K562 (cell line): ENCODE measurements around the gene CHCHD4. TPM values are rescaled to one million over a fixed set of nuclear protein-coding genes. Genes with fewer than 3 reads are reported as not detected.

ENCODE experiments used
- ATAC-seq: fragments of 200-7000 bp; cut with Tn5 transposase; 3 replicates; pipeline ENCODE4 v1.9.1; 2020; ENCODE audit warnings: moderate library complexity
- BruUV-seq: library from RNA; stranded (reverse); fragments of 400-500 nt; replicated peaks from 2 replicates; lab custom pipeline; 2021; lab: Mats Ljungman, UMichigan
- CTCF ChIA-PET: fragments of 300-600 bp; formaldehyde crosslinking; extraction: SDS; loops from one replicate; lab custom pipeline; 2021; ENCODE audit warnings: low intra/inter-chr PET ratio; lab: Yijun Ruan, JAX
- POLR2A ChIA-PET: fragments of 300-600, 350-650 bp; sonication (Branson Sonifier 250); formaldehyde crosslinking; extraction: SDS; loops from one replicate; lab custom pipeline; 2021; ENCODE audit warnings: antibody characterized with exemption, inconsistent platforms; lab: Yijun Ruan, JAX
- DNase-seq, 4 experiments: peaks; one replicate each; pipeline versions ENCODE4 v3.0.0 to v3.0.0-alpha.2; 2011 to 2018; ENCODE audit warnings: low spot score in 3 of 4, mixed read lengths in 3 of 4; ENCODE audit errors: extremely low read depth in 1 of 4
- FAIRE-seq: peaks from 2 replicates; lab custom pipeline; 2011; peaks lifted over from hg19 to GRCh38; lab: Jason Lieb, UNC
- H2AFZ ChIP-seq: 2 replicates; pipeline ENCODE4 v1.6.0; 2011; ENCODE audit warnings: low read depth, low read length, control low read depth, inconsistent platforms
- H3K27ac ChIP-seq: fragments of 200-600 bp; 3 replicates; pipeline ENCODE4 v1.8.0; 2011; ENCODE audit warnings: low read depth, mild to moderate bottlenecking, control low read depth, inconsistent platforms, low read length, moderate library complexity, mixed read lengths; ENCODE audit errors: extremely low read depth
- H3K27me3 ChIP-seq, 2 experiments: fragments of 300-600 bp in 1 of 2; 2 replicates in 1 of 2; 3 replicates in 1 of 2; pipeline versions ENCODE4 v1.6.0 to v1.8.0; 2011; ENCODE audit warnings: inconsistent platforms in 2 of 2, low read length in 2 of 2, mild to moderate bottlenecking in 1 of 2, mixed read lengths in 1 of 2, moderate library complexity in 1 of 2; ENCODE audit not compliant: control insufficient read depth in 2 of 2, insufficient read depth in 2 of 2
- H3K36me3 ChIP-seq: fragments of 300-600 bp; 3 replicates; pipeline ENCODE4 v1.8.0; 2011; ENCODE audit warnings: mild to moderate bottlenecking, low read length, inconsistent platforms; ENCODE audit not compliant: control insufficient read depth, insufficient read depth
- H3K4me1 ChIP-seq, 2 experiments: fragments of 200-600 bp in 1 of 2; replicated peaks in 1 of 2; 2 replicates in 1 of 2; 3 replicates in 1 of 2; pipeline versions ENCODE4 v1.5.1 to v1.8.0; 2011; ENCODE audit warnings: inconsistent platforms in 2 of 2, low read length in 2 of 2, mild to moderate bottlenecking in 1 of 2, mixed read lengths in 1 of 2, moderate library complexity in 1 of 2; ENCODE audit not compliant: control insufficient read depth in 2 of 2, insufficient read depth in 2 of 2
- H3K4me2 ChIP-seq: 2 replicates; pipeline ENCODE4 v1.6.1; 2011; ENCODE audit warnings: low read length, control low read depth, inconsistent platforms, mixed read lengths; ENCODE audit not compliant: insufficient read depth
- H3K4me3 ChIP-seq: fragments of 200-600 bp; sonication (generic), shearing (Covaris generic); 2 replicates; pipeline ENCODE4 v1.5.1; 2016; ENCODE audit warnings: control low read depth, inconsistent platforms
- H3K79me2 ChIP-seq: fragments of 200-600 bp; 3 replicates; pipeline ENCODE4 v1.8.0; 2011; ENCODE audit warnings: low read length, inconsistent platforms; ENCODE audit not compliant: control insufficient read depth, insufficient read depth
- H3K9ac ChIP-seq, 2 experiments: 2 replicates each; pipeline versions ENCODE4 v1.6.0 to v1.6.1; 2011; ENCODE audit warnings: low read depth in 2 of 2, low read length in 2 of 2, control low read depth in 1 of 2, inconsistent platforms in 1 of 2, mild to moderate bottlenecking in 1 of 2, mixed read lengths in 1 of 2; ENCODE audit not compliant: insufficient read depth in 1 of 2
- H3K9me1 ChIP-seq: one replicate; pipeline ENCODE4 v1.6.0; 2011; ENCODE audit warnings: inconsistent platforms, mild to moderate bottlenecking, low read length, moderate library complexity; ENCODE audit not compliant: control insufficient read depth, insufficient read depth
- H3K9me3 ChIP-seq: replicated peaks from 2 replicates; pipeline ENCODE4 v1.5.1; 2011; ENCODE audit warnings: low read depth, low read length, inconsistent platforms; ENCODE audit not compliant: control insufficient read depth, insufficient read depth
- H4K20me1 ChIP-seq: replicated peaks from 2 replicates; pipeline ENCODE4 v1.6.1; 2011; ENCODE audit warnings: low read length, inconsistent platforms, mixed read lengths; ENCODE audit not compliant: control insufficient read depth, insufficient read depth
- DDX20 ChIP-seq: fragments of 450-650 bp; IDR thresholded peaks from 2 replicates; pipeline ENCODE4 v1.6.1; 2016; ENCODE audit warnings: missing genetic modification characterization, low read depth, mild to moderate bottlenecking, missing compliant biosample characterization, moderate library complexity
- KLF1 ChIP-seq: fragments of 450-650 bp; IDR thresholded peaks from 2 replicates; pipeline ENCODE4 v1.6.1; 2016; ENCODE audit warnings: missing genetic modification characterization, missing compliant biosample characterization
- RAD21 ChIP-seq, 2 experiments: fragments of 250-450 bp in 1 of 2; fragments of 450-650 bp in 1 of 2; sonication (Bioruptor Pico) in 1 of 2; formaldehyde crosslinking in 1 of 2; IDR thresholded peaks in 1 of 2; conservative IDR thresholded peaks in 1 of 2; 2 replicates each; pipeline versions ENCODE4 v1.4.0 to v1.8.0; 2020 to 2022; ENCODE audit warnings: mild to moderate bottlenecking in 2 of 2, moderate library complexity in 1 of 2
- SMC3 ChIP-seq: conservative IDR thresholded peaks from 2 replicates; pipeline ENCODE4 v1.6.1; 2011; ENCODE audit warnings: low read depth, low read length, improper control_type of control experiment; ENCODE audit not compliant: insufficient read depth
- SUPT5H ChIP-seq: fragments of 450-650 bp; IDR thresholded peaks from 2 replicates; pipeline ENCODE4 v1.6.1; 2016
- ZBTB7A ChIP-seq: IDR thresholded peaks from 2 replicates; pipeline ENCODE4 v1.6.1; 2011; ENCODE audit warnings: low read depth, mild to moderate bottlenecking, low read length, moderate library complexity, borderline replicate concordance; ENCODE audit not compliant: control insufficient read depth
- ZC3H4 ChIP-seq: sonication (generic); formaldehyde crosslinking; IDR thresholded peaks from 2 replicates; pipeline ENCODE4 v1.9.0; 2021; ENCODE audit warnings: missing genetic modification reagents, borderline replicate concordance
- ZNF23 ChIP-seq: fragments of 250-450 bp; sonication (Bioruptor Pico); IDR thresholded peaks from 2 replicates; pipeline ENCODE4 v1.4.0; 2020; ENCODE audit warnings: mild to moderate bottlenecking
- WGBS: fragments of 100-300 bp; shearing (Covaris generic); methylation state at CpG from one replicate; pipeline ENCODE4 v1.1.6; 2016; ENCODE audit warnings: low coverage, mixed read lengths; ENCODE audit not compliant: insufficient coverage; ENCODE audit errors: missing lambda C conversion rate; 5-methylcytosine and 5-hydroxymethylcytosine counted together
- in situ Hi-C: fragments of 300-500 bp; cut with MboI; formaldehyde crosslinking; loops from 4 replicates; pipeline ENCODE4 v1.15.0; 2018; ENCODE audit warnings: inconsistent platforms, mixed read lengths
- intact Hi-C: fragments of 100-400 bp; cut with micrococcal nuclease; formaldehyde crosslinking; loops from 2 replicates; pipeline ENCODE4 v1.14.2; 2022
- polyA plus RNA-seq, 8 experiments: library from polyadenylated mRNA; depleted of rRNA in 4 of 8; stranded (reverse) in 5 of 8; unstranded in 3 of 8; fragments of >200 nt; fragmentation: Nextera tagmentation in 2 of 8; fragmentation: Illumina TruSeq in 1 of 8; extraction: Ambion mirVana in 2 of 8; extraction: Trizol in 1 of 8; gene quantifications; 2 replicates each; pipeline versions ENCODE4 v1.2.1 to v1.2.3, GENCODE V29; 2011 to 2014; ENCODE audit warnings: inconsistent platforms in 1 of 8, missing spikeins in 1 of 8
- total RNA-seq, 7 experiments: library from RNA; depleted of rRNA in 6 of 7; stranded (reverse); fragments of >200 nt in 6 of 7; fragmentation: Illumina TruSeq in 2 of 7; extraction: Trizol in 2 of 7; gene quantifications; 2 replicates each; pipeline versions ENCODE4 v1.2.1 to v1.2.3, GENCODE V29; 2011 to 2021; ENCODE audit warnings: low replicate concordance in 1 of 7
- TF ChIP-seq, protein P1 (sequence below): sonication (generic); formaldehyde crosslinking; IDR thresholded peaks from 2 replicates; pipeline ENCODE4 v1.8.1; 2022; ENCODE audit warnings: missing genetic modification reagents
- TF ChIP-seq, protein P2 (sequence below), 3 experiments: IDR thresholded peaks in 2 of 3; conservative IDR thresholded peaks in 1 of 3; 2 replicates each; pipeline ENCODE4 v1.5.1; 2011 to 2012; ENCODE audit warnings: low read length in 3 of 3, mild to moderate bottlenecking in 3 of 3, control low read depth in 2 of 3, improper control_type of control experiment in 1 of 3, inconsistent platforms in 1 of 3, low read depth in 1 of 3, mixed read lengths in 1 of 3, moderate library complexity in 1 of 3; ENCODE audit not compliant: insufficient read depth in 2 of 3

The CHCHD4 gene
- total and polyA plus RNA-seq, 9 of the 15 experiments (the other 6 are each of a cell fraction or from before 2014, with no cell fraction given), result 55.4 to 225 (median 77.2) TPM

DNA sequence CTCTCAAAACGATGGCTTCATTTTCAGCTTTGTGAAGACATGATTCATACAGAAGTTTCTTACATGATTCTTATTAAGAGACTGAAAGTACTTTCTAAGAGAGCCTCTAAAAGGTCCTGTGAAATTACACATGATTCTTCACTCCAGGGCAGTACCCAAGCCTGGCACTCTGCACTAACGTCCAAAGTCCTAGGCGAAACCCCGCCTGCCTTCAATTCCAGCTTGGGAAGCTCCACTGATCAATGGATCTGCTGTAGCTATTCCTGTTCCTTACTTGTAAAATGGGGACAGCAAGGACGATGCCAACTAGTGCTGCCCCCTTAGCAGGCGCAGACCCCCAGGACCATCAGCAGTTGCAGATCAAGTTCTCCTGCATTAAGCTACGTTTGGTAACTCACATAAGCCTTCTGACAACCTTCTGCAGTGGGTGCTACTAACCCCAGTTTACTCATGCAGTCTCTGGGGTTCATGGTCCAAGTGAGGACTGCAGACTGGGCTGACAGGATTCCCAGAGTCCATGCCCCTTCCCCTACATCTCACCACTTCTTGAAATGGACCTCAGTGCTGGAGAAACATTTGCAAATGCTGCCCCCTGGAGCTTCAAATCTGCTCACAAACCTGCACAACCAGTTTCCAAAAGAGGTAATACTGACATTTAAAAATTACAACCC, 10.6 kb downstream of the CHCHD4 start:
- Histone ChIP-seq H3K9me1 (no peaks in the 10 kb centered on the region), H3K4me3 (no peak overlapping the region), H3K4me2 (no peak overlapping the region), H3K4me1 (no peaks in the 10 kb centered on the region; a peak in 1 of 5 replicates), H3K27ac (no peak overlapping the region), H3K9ac (no peak overlapping the region), H3K27me3 (no peaks in the 10 kb centered on the region), H3K9me3 (peaks cover 5% of the 10 kb centered on the region), H4K20me1 (no peaks in the 10 kb centered on the region), H2AFZ (no peak overlapping the region), H3K79me2 (peaks cover 26% of the 10 kb centered on the region), H3K36me3 (peaks cover 76% of the 10 kb centered on the region)
- ChIA-PET POLR2A (interaction anchor here (0.7 to 2.1 kb wide), 2 partner anchors 10 to 1178 kb away, joined by 3 to 16 read pairs; partner anchors contain the start of genes CHCHD4 and TMEM43), CTCF (interaction anchor here (0.9 to 1.5 kb wide), 2 partner anchors 217 to 458 kb away, joined by 4 to 8 read pairs; no protein-coding TSS in a partner anchor)
- BruUV-seq, result no TSS peak
- 95% methylated on average over 7 of the region's 7 CpGs for WGBS
- ATAC-seq, result peak; percentile 45; the same call in 2 of the 3 replicates
- no peak for DNase-seq
- no peak for FAIRE-seq
- intact Hi-C loops, result loop anchor here (2.0 kb wide), 1 partner anchor 217 kb away; no protein-coding TSS in a partner anchor
- in situ Hi-C loops, result no loop called here
- TF ChIP-seq SUPT5H (no peak), DDX20 (no peak), ZBTB7A (no peak), ZNF23 (no peak), ZC3H4 (CRISPR knock-in tag) (no peak), RAD21 (CRISPR knock-in tag; conservative IDR thresholded peaks at IDR 0.05 in 1 of 2, IDR thresholded peaks at IDR 0.05 in 1 of 2) (peak in 1 of 2 experiments; percentile 32; a peak in 2 of 4 replicates), SMC3 (0 out of 2 replicates have a peak, but pooled peaks have one; percentile 14), KLF1 (tag) (no peak)
- TF ChIP-seq, protein P1, sequence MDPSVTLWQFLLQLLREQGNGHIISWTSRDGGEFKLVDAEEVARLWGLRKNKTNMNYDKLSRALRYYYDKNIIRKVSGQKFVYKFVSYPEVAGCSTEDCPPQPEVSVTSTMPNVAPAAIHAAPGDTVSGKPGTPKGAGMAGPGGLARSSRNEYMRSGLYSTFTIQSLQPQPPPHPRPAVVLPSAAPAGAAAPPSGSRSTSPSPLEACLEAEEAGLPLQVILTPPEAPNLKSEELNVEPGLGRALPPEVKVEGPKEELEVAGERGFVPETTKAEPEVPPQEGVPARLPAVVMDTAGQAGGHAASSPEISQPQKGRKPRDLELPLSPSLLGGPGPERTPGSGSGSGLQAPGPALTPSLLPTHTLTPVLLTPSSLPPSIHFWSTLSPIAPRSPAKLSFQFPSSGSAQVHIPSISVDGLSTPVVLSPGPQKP (CRISPR knock-in tag), result no peak
- TF ChIP-seq, protein P2, sequence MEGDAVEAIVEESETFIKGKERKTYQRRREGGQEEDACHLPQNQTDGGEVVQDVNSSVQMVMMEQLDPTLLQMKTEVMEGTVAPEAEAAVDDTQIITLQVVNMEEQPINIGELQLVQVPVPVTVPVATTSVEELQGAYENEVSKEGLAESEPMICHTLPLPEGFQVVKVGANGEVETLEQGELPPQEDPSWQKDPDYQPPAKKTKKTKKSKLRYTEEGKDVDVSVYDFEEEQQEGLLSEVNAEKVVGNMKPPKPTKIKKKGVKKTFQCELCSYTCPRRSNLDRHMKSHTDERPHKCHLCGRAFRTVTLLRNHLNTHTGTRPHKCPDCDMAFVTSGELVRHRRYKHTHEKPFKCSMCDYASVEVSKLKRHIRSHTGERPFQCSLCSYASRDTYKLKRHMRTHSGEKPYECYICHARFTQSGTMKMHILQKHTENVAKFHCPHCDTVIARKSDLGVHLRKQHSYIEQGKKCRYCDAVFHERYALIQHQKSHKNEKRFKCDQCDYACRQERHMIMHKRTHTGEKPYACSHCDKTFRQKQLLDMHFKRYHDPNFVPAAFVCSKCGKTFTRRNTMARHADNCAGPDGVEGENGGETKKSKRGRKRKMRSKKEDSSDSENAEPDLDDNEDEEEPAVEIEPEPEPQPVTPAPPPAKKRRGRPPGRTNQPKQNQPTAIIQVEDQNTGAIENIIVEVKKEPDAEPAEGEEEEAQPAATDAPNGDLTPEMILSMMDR (IDR thresholded peaks at IDR 0.05 in 2 of 3, conservative IDR thresholded peaks at IDR 0.05 in 1 of 3; ENCODE audit: insufficient read depth in 2 of 3, low read depth in 1 of 3, low read length in 3 of 3), result peak; percentile 18 to 59 (median 45); a peak in 5 of 6 replicates
